SK-N-SH (cell line): Measurements from ENCODE around the gene IL9. TPM values are rescaled to one million over a fixed set of nuclear protein-coding genes. Genes with fewer than 3 reads are reported as not detected.

Source experiments
- CTCF ChIA-PET: fragments of 300-600, 350-600 bp; formaldehyde crosslinking; extraction: SDS; loops from one replicate; lab custom pipeline; 2021; lab: Yijun Ruan, JAX
- POLR2A ChIA-PET: fragments of 350-600 bp; sonication (Branson Sonifier 250); formaldehyde crosslinking; extraction: SDS; loops from one replicate; lab custom pipeline; 2020; ENCODE audit warnings: antibody characterized with exemption, inconsistent platforms; lab: Yijun Ruan, JAX
- DNase-seq: peaks from one replicate; pipeline ENCODE4 v3.0.0; 2012
- H2AFZ ChIP-seq: fragments of 200-600 bp; sonication (generic); 2 replicates; pipeline ENCODE4 v1.8.1; 2016; ENCODE audit warnings: antibody characterized with exemption, mild to moderate bottlenecking, low read depth
- H3F3A ChIP-seq: fragments of 200-600 bp; sonication (generic); replicated peaks from 2 replicates; pipeline ENCODE3; 2016; ENCODE audit warnings: antibody characterized with exemption, mild to moderate bottlenecking; ENCODE audit not compliant: insufficient read depth
- H3K27ac ChIP-seq, 2 experiments: fragments of 200-500 bp in 1 of 2; fragments of 200-600 bp in 1 of 2; sonication (Bioruptor generic) in 1 of 2; sonication (generic), shearing (Covaris generic) in 1 of 2; 2 replicates each; pipeline versions ENCODE4 v1.5.1 to v1.6.1; 2014 to 2016; ENCODE audit warnings: low read depth in 2 of 2, inconsistent platforms in 1 of 2, low read length in 1 of 2, mild to moderate bottlenecking in 1 of 2, mixed read lengths in 1 of 2
- H3K27me3 ChIP-seq: fragments of 200-600 bp; sonication (generic), shearing (Covaris generic); 2 replicates; pipeline ENCODE4 v1.6.1; 2016; ENCODE audit warnings: mixed run types; ENCODE audit not compliant: insufficient read depth
- H3K36me3 ChIP-seq, 2 experiments: fragments of 200-500 bp in 1 of 2; fragments of 200-600 bp in 1 of 2; sonication (Bioruptor generic) in 1 of 2; sonication (generic) in 1 of 2; replicated peaks in 1 of 2; 2 replicates each; pipeline versions ENCODE3 to v1.5.1; 2014 to 2016; ENCODE audit warnings: low read length in 1 of 2, mild to moderate bottlenecking in 1 of 2; ENCODE audit not compliant: insufficient read depth in 2 of 2, control insufficient read depth in 1 of 2
- H3K4me1 ChIP-seq, 2 experiments: fragments of 200-500 bp in 1 of 2; fragments of 200-600 bp in 1 of 2; sonication (Bioruptor generic) in 1 of 2; sonication (generic), shearing (Covaris generic) in 1 of 2; 2 replicates each; pipeline versions ENCODE4 v1.5.1 to v1.6.1; 2014 to 2016; ENCODE audit warnings: low read depth in 1 of 2, low read length in 1 of 2, mixed run types in 1 of 2; ENCODE audit not compliant: insufficient read depth in 2 of 2, control insufficient read depth in 1 of 2
- H3K4me2 ChIP-seq: fragments of 200-600 bp; sonication (generic), shearing (Covaris generic); 2 replicates; pipeline ENCODE4 v1.6.1; 2017; ENCODE audit warnings: mixed run types
- H3K4me3 ChIP-seq, 2 experiments: fragments of 200-500 bp in 1 of 2; fragments of 200-600 bp in 1 of 2; sonication (Bioruptor generic) in 1 of 2; sonication (generic), shearing (Covaris generic) in 1 of 2; 2 replicates each; pipeline versions ENCODE4 v1.5.1 to v1.8.1; 2014 to 2016; ENCODE audit warnings: low read depth in 2 of 2, inconsistent platforms in 1 of 2, low read length in 1 of 2, mild to moderate bottlenecking in 1 of 2, mixed read lengths in 1 of 2, moderate library complexity in 1 of 2
- H3K79me2 ChIP-seq: fragments of 200-600 bp; sonication (generic); 2 replicates; pipeline ENCODE4 v1.8.1; 2017; ENCODE audit warnings: mild to moderate bottlenecking; ENCODE audit not compliant: insufficient read depth
- H3K9ac ChIP-seq: fragments of 200-600 bp; sonication (generic); 2 replicates; pipeline ENCODE4 v1.6.1; 2017; ENCODE audit warnings: mixed run types
- H3K9me2 ChIP-seq: fragments of 200-600 bp; sonication (generic); 2 replicates; pipeline ENCODE4 v1.6.1; 2017; ENCODE audit warnings: mixed run types
- H3K9me3 ChIP-seq: fragments of 200-600 bp; sonication (generic); 2 replicates; pipeline ENCODE4 v1.6.1; 2017; ENCODE audit warnings: mixed run types, mild to moderate bottlenecking, moderate library complexity
- H4K20me1 ChIP-seq: fragments of 200-600 bp; sonication (generic); 2 replicates; pipeline ENCODE4 v1.6.1; 2017; ENCODE audit warnings: mild to moderate bottlenecking, mixed run types; ENCODE audit not compliant: insufficient read depth
- ELF1 ChIP-seq: IDR thresholded peaks from 2 replicates; pipeline ENCODE4 v1.4.0; 2012
- EP300 ChIP-seq, 2 experiments: IDR thresholded peaks; 2 replicates each; pipeline versions ENCODE4 v1.4.0 to v1.6.1; 2012; ENCODE audit warnings: borderline replicate concordance in 1 of 2, low read depth in 1 of 2, low read length in 1 of 2
- EZH2phosphoT487 ChIP-seq: fragments of 200-600 bp; sonication (generic); IDR thresholded peaks from 2 replicates; pipeline ENCODE4 v1.6.1; 2017; ENCODE audit warnings: low read depth, mixed run types, mild to moderate bottlenecking, antibody characterized with exemption, moderate library complexity, borderline replicate concordance
- FOSL2 ChIP-seq: IDR thresholded peaks from 2 replicates; pipeline ENCODE4 v1.4.0; 2012; ENCODE audit warnings: low read depth, mild to moderate bottlenecking, moderate library complexity, borderline replicate concordance
- FOXJ3 ChIP-seq: sonication (generic); formaldehyde crosslinking; IDR thresholded peaks from 2 replicates; pipeline ENCODE4 v1.5.1; 2020; ENCODE audit warnings: mild to moderate bottlenecking, missing genetic modification reagents
- FOXM1 ChIP-seq: IDR thresholded peaks from 2 replicates; pipeline ENCODE4 v1.4.0; 2012; ENCODE audit warnings: low read depth, mild to moderate bottlenecking
- GATA2 ChIP-seq: sonication (generic); formaldehyde crosslinking; IDR thresholded peaks from 2 replicates; pipeline ENCODE4 v1.5.0; 2020; ENCODE audit warnings: mild to moderate bottlenecking, missing genetic modification reagents
- JUND ChIP-seq: IDR thresholded peaks from 2 replicates; pipeline ENCODE4 v1.4.0; 2012
- MXI1 ChIP-seq: IDR thresholded peaks from 2 replicates; pipeline ENCODE4 v1.6.1; 2012; ENCODE audit warnings: mild to moderate bottlenecking, low read depth, low read length, improper control_type of control experiment
- NFIC ChIP-seq: IDR thresholded peaks from 2 replicates; pipeline ENCODE4 v1.4.0; 2012; ENCODE audit warnings: borderline replicate concordance
- NRF1 ChIP-seq: IDR thresholded peaks from 2 replicates; pipeline ENCODE4 v1.6.1; 2012; ENCODE audit warnings: low read depth, mild to moderate bottlenecking, low read length
- RAD21 ChIP-seq: IDR thresholded peaks from 2 replicates; pipeline ENCODE4 v1.6.1; 2012; ENCODE audit warnings: mild to moderate bottlenecking, low read length
- RCOR1 ChIP-seq: fragments of 150-350 bp; IDR thresholded peaks from 2 replicates; pipeline ENCODE4 v1.6.1; 2017; ENCODE audit warnings: antibody characterized with exemption, low read length
- RFX5 ChIP-seq: IDR thresholded peaks from 2 replicates; pipeline ENCODE4 v1.6.1; 2012; ENCODE audit warnings: mild to moderate bottlenecking, improper control_type of control experiment, low read length
- SIN3A ChIP-seq: IDR thresholded peaks from 2 replicates; pipeline ENCODE4 v1.6.1; 2012; ENCODE audit warnings: low read depth, mild to moderate bottlenecking, low read length, moderate library complexity, borderline replicate concordance
- WGBS: methylation state at CpG from one replicate; pipeline ENCODE4 v1.1.6; 2017; ENCODE audit warnings: low lambda C conversion rate; 5-methylcytosine and 5-hydroxymethylcytosine counted together
- polyA plus RNA-seq, 3 experiments: library from polyadenylated mRNA; depleted of rRNA; stranded (reverse); fragments of >200 nt; gene quantifications; 2 replicates each; pipeline ENCODE4 v1.2.3, GENCODE V29; 2012
- TF ChIP-seq, protein P1 (sequence below): IDR thresholded peaks from 2 replicates; pipeline ENCODE4; 2012
- TF ChIP-seq, protein P2 (sequence below): IDR thresholded peaks from 2 replicates; pipeline ENCODE4 v1.6.1; 2012; ENCODE audit warnings: mild to moderate bottlenecking, low read depth, low read length, moderate library complexity
- TF ChIP-seq, protein P3 (sequence below): IDR thresholded peaks from 2 replicates; pipeline ENCODE4 v1.4.0; 2012; ENCODE audit warnings: low read depth, borderline replicate concordance
- TF ChIP-seq, protein P4 (sequence below): fragments of 150-350 bp; IDR thresholded peaks from 2 replicates; pipeline ENCODE4 v1.6.1; 2016; ENCODE audit warnings: mild to moderate bottlenecking, low read depth, low read length
- TF ChIP-seq, protein P5 (sequence below): IDR thresholded peaks from 2 replicates; pipeline ENCODE4 v1.4.0; 2012; ENCODE audit warnings: low read depth

Gene IL9
- polyA plus RNA-seq, 1 of the 3 experiments (the other 2 are of a cell fraction): not detected

DNA sequence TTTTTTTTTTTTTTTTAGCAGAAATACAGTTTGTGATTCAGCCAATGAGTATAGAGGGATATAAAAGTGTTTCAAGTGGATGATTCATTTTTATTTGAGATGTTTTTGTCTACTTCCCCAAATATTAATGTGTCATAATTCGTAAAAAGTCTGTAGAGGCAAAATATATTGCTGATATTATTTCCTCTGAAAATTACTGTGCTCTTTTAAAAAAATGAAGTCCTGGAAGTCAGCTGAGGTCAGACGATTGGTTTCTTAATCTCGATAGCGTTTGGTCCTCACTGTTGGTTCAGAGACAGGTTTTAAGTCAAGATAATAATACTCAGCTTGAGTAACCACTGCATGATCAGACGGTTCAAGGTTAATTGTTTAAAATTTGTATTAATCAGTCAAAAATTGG, 19.5 kb downstream of the IL9 start:
- no peaks in the 10 kb centered on the region for H4K20me1 ChIP-seq
- no peak for DNase-seq
- H3K27me3 ChIP-seq: no peaks in the 10 kb centered on the region
- POLR2A ChIA-PET: no interaction called here
- H3K4me3 ChIP-seq: no peak overlapping the region
- H3K4me2 ChIP-seq: no peak overlapping the region
- H3K9me3 ChIP-seq: no peaks in the 10 kb centered on the region
- H2AFZ ChIP-seq: no peak overlapping the region
- CTCF ChIA-PET: interaction anchor here (0.6 to 3.0 kb wide), 5 partner anchors 12 to 410 kb away, joined by 3 to 12 read pairs (median 4); no protein-coding TSS in a partner anchor
- H3K9ac ChIP-seq: no peak overlapping the region
- H3F3A ChIP-seq: no peaks in the 10 kb centered on the region
- H3K4me1 ChIP-seq: peaks cover 0 to 12% of the 10 kb centered on the region in 2 experiments; a peak in 1 of 4 replicates
- no peaks in the 10 kb centered on the region for H3K79me2 ChIP-seq
- no peaks in the 10 kb centered on the region for H3K36me3 ChIP-seq
- 64% methylated on average over 5 of the region's 5 CpGs for WGBS
- H3K9me2 ChIP-seq: no peaks in the 10 kb centered on the region
- TF ChIP-seq NFIC (no peak), RAD21 (no peak), FOXM1 (no peak), NRF1 (no peak), MXI1 (no peak), RCOR1 (no peak)
- TF ChIP-seq, protein P1, sequence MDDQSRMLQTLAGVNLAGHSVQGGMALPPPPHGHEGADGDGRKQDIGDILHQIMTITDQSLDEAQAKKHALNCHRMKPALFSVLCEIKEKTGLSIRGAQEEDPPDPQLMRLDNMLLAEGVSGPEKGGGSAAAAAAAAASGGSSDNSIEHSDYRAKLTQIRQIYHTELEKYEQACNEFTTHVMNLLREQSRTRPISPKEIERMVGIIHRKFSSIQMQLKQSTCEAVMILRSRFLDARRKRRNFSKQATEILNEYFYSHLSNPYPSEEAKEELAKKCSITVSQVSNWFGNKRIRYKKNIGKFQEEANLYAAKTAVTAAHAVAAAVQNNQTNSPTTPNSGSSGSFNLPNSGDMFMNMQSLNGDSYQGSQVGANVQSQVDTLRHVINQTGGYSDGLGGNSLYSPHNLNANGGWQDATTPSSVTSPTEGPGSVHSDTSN: no peak
- no peak overlapping the region for H3K27ac ChIP-seq

DNA sequence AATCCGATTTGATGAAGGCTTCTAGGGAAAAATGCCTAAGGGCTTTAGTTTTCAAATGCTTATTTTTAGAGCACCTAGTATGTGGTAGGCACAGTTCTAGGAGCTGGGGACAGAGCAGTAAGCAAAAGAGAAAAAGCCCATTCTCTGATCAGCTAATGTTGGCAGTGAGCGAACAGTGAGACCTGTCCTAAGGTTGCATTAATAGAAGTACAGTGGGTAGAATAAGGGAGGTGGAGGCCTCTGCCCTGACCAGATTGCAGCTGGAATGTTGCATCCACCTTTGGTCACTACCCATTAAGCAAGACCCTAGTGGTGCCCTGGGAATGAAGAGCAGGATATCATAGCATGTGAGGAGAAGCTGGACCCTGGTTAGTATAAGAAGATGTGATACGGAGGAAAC, 20.1 kb downstream of the IL9 start:
- POLR2A ChIA-PET: no interaction called here
- no peak overlapping the region for H3K4me3 ChIP-seq
- no peak for DNase-seq
- TF ChIP-seq, protein P2, sequence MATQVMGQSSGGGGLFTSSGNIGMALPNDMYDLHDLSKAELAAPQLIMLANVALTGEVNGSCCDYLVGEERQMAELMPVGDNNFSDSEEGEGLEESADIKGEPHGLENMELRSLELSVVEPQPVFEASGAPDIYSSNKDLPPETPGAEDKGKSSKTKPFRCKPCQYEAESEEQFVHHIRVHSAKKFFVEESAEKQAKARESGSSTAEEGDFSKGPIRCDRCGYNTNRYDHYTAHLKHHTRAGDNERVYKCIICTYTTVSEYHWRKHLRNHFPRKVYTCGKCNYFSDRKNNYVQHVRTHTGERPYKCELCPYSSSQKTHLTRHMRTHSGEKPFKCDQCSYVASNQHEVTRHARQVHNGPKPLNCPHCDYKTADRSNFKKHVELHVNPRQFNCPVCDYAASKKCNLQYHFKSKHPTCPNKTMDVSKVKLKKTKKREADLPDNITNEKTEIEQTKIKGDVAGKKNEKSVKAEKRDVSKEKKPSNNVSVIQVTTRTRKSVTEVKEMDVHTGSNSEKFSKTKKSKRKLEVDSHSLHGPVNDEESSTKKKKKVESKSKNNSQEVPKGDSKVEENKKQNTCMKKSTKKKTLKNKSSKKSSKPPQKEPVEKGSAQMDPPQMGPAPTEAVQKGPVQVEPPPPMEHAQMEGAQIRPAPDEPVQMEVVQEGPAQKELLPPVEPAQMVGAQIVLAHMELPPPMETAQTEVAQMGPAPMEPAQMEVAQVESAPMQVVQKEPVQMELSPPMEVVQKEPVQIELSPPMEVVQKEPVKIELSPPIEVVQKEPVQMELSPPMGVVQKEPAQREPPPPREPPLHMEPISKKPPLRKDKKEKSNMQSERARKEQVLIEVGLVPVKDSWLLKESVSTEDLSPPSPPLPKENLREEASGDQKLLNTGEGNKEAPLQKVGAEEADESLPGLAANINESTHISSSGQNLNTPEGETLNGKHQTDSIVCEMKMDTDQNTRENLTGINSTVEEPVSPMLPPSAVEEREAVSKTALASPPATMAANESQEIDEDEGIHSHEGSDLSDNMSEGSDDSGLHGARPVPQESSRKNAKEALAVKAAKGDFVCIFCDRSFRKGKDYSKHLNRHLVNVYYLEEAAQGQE: no peak
- TF ChIP-seq EZH2phosphoT487 (no peak), ELF1 (no peak), RFX5 (no peak), GATA2 (no peak), SIN3A (no peak), EP300 (IDR thresholded peaks at IDR 0.05; ENCODE audit: borderline replicate concordance in 1 of 2, low read depth in 1 of 2, low read length in 1 of 2) (no peak), NRF1 (no peak), FOXJ3 (CRISPR knock-in tag) (no peak), RCOR1 (no peak), JUND (no peak), FOSL2 (no peak), MXI1 (no peak)
- TF ChIP-seq, protein P3, sequence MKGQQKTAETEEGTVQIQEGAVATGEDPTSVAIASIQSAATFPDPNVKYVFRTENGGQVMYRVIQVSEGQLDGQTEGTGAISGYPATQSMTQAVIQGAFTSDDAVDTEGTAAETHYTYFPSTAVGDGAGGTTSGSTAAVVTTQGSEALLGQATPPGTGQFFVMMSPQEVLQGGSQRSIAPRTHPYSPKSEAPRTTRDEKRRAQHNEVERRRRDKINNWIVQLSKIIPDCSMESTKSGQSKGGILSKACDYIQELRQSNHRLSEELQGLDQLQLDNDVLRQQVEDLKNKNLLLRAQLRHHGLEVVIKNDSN: no peak
- TF ChIP-seq, protein P4, sequence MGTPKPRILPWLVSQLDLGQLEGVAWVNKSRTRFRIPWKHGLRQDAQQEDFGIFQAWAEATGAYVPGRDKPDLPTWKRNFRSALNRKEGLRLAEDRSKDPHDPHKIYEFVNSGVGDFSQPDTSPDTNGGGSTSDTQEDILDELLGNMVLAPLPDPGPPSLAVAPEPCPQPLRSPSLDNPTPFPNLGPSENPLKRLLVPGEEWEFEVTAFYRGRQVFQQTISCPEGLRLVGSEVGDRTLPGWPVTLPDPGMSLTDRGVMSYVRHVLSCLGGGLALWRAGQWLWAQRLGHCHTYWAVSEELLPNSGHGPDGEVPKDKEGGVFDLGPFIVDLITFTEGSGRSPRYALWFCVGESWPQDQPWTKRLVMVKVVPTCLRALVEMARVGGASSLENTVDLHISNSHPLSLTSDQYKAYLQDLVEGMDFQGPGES: no peak
- TF ChIP-seq, protein P1: no peak
- TF ChIP-seq, protein P5, sequence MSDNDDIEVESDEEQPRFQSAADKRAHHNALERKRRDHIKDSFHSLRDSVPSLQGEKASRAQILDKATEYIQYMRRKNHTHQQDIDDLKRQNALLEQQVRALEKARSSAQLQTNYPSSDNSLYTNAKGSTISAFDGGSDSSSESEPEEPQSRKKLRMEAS: no peak
- no peaks in the 10 kb centered on the region for H3K79me2 ChIP-seq
- no peak overlapping the region for H2AFZ ChIP-seq
- no peaks in the 10 kb centered on the region for H3K9me2 ChIP-seq
- no peaks in the 10 kb centered on the region for H3F3A ChIP-seq
- H3K4me2 ChIP-seq: no peak overlapping the region
- no peaks in the 10 kb centered on the region for H3K36me3 ChIP-seq
- no peak overlapping the region for H3K9ac ChIP-seq
- peaks cover 0 to 10% of the 10 kb centered on the region in 2 experiments; a peak in 1 of 4 replicates for H3K4me1 ChIP-seq
- H3K9me3 ChIP-seq: no peaks in the 10 kb centered on the region
- WGBS: 63% methylated on average over 3 of the region's 3 CpGs
- no peaks in the 10 kb centered on the region for H3K27me3 ChIP-seq
- no peaks in the 10 kb centered on the region for H4K20me1 ChIP-seq
- H3K27ac ChIP-seq: no peak overlapping the region
- CTCF ChIA-PET: interaction anchor here (0.6 to 3.0 kb wide), 4 partner anchors 13 to 336 kb away, joined by 3 to 12 read pairs (median 4); no protein-coding TSS in a partner anchor
